GM21529 (cell line): Measurements from ENCODE around the gene AMDHD2.

Source experiments
- ATAC-seq: cut with Tn5 transposase; IDR thresholded peaks from one replicate; pipeline ENCODE4 v1.9.1; 2021; ENCODE audit not compliant: unreplicated experiment

Gene AMDHD2

GRCh38 chr16:2515180-2515851 lies 4.9 kb upstream of the AMDHD2 start:
- ATAC-seq = no peak

GRCh38 chr16:2516391-2517240 lies 3.6 kb upstream of the AMDHD2 start:
- ATAC-seq = no peak

GRCh38 chr16:2517954-2518605 lies 2.1 kb upstream of the AMDHD2 start:
- ATAC-seq = no peak

GRCh38 chr16:2518823-2519710 lies 1.1 kb upstream of the AMDHD2 start:
- ATAC-seq = no peak

GRCh38 chr16:2519711-2520080 lies 475 bp upstream of the AMDHD2 start:
- no peak for ATAC-seq

- no peak for ATAC-seq
Observed at GRCh38 chr16:2520784-2521531, 787 bp downstream of the AMDHD2 start.

- no peak for ATAC-seq
Observed at GRCh38 chr16:2523801-2524231, 3.6 kb downstream of the AMDHD2 start.

GRCh38 chr16:2524339-2524938 lies 4.3 kb downstream of the AMDHD2 start:
- ATAC-seq = no peak

- ATAC-seq = no peak
Observed at GRCh38 chr16:2526135-2526534, 6.0 kb downstream of the AMDHD2 start.

GRCh38 chr16:2527071-2527783 lies 7.1 kb downstream of the AMDHD2 start:
- ATAC-seq = no peak

- ATAC-seq = no peak
Observed at GRCh38 chr16:2527784-2528100, 7.6 kb downstream of the AMDHD2 start.

- no peak for ATAC-seq
Observed at GRCh38 chr16:2528161-2529060, 8.2 kb downstream of the AMDHD2 start.

- no peak for ATAC-seq
Observed at GRCh38 chr16:2529061-2529931, 9.1 kb downstream of the AMDHD2 start.

GRCh38 chr16:2529961-2530628 lies 9.9 kb downstream of the AMDHD2 start:
- no peak for ATAC-seq

GRCh38 chr16:2530629-2531318 lies 10.6 kb downstream of the AMDHD2 start:
- ATAC-seq = no peak

- ATAC-seq = no peak
Observed at GRCh38 chr16:2531371-2531695, 11.2 kb downstream of the AMDHD2 start, which contains the start of gene CEMP1. Gene CEMP1, minus strand, starts transcription at chr16:2531408. Its CDS starts 335 bp downstream, at chr16:2531073.
